Thoracic aorta (tissue), 2 donors: ENCODE results near the gene RLF. TPM values are rescaled to one million over a fixed set of nuclear protein-coding genes. Genes with fewer than 3 reads are reported as not detected.

Experiments
- ATAC-seq: fragments of 150-250 bp; one replicate; pipeline ENCODE4 v1.8.0; 2017; ENCODE audit warnings: low read depth; ENCODE audit not compliant: insufficient number of reproducible peaks, low FRiP score
- DNase-seq: peaks from one replicate; pipeline ENCODE4 v3.0.0-alpha.2; 2020; ENCODE audit warnings: low spot score
- H3K27ac ChIP-seq, 2 donors: fragments of 200-600 bp; sonication (generic); 1 replicate in 1 of 2; 2 replicates in 1 of 2; pipeline ENCODE4 v1.5.1; 2016; ENCODE audit warnings: mild to moderate bottlenecking in 2 of 2, moderate library complexity in 2 of 2
- H3K27me3 ChIP-seq: fragments of 200-600 bp; sonication (generic); replicated peaks from 2 replicates; pipeline ENCODE4 v1.6.0; 2016; ENCODE audit warnings: mild to moderate bottlenecking; ENCODE audit not compliant: insufficient read depth
- H3K36me3 ChIP-seq: fragments of 200-600 bp; sonication (generic); one replicate; pipeline ENCODE4 v1.5.1; 2016
- H3K4me1 ChIP-seq, 2 donors: fragments of 200-600 bp; sonication (generic); 1 replicate in 1 of 2; 2 replicates in 1 of 2; pipeline versions ENCODE4 v1.5.1 to v1.6.0; 2016; ENCODE audit warnings: low read depth in 2 of 2, mild to moderate bottlenecking in 1 of 2; ENCODE audit not compliant: control insufficient read depth in 1 of 2
- H3K4me3 ChIP-seq: fragments of 200-600 bp; sonication (generic); 2 replicates; pipeline ENCODE4 v1.5.1; 2016; ENCODE audit warnings: mild to moderate bottlenecking
- H3K9me3 ChIP-seq: fragments of 200-600 bp; sonication (generic); 2 replicates; pipeline ENCODE4 v1.5.1; 2016
- CTCF ChIP-seq: fragments of 200-600 bp; sonication (generic); IDR thresholded peaks from one replicate; pipeline ENCODE4 v1.5.1; 2019; ENCODE audit warnings: antibody characterized with exemption
- total RNA-seq, 2 donors: library from RNA; depleted of rRNA; stranded (reverse); fragments of >200 nt; gene quantifications; one replicate each; pipeline versions ENCODE4 v1.1.0 to v1.2.3, GENCODE V29; 2016

RLF gene
- total RNA-seq, 2 donors from 2014 or later: 15.7 to 22.5 TPM

GRCh38 chr1:40132383-40133311 lies 28.5 kb upstream of the RLF start:
- Histone ChIP-seq H3K4me3 (peak overlapping the region; percentile 49), H3K36me3 (no peaks in the 10 kb centered on the region), H3K9me3 (no peaks in the 10 kb centered on the region), H3K27ac (no peak overlapping the region), H3K27me3 (no peaks in the 10 kb centered on the region), H3K4me1 (peaks cover 0 to 8% of the 10 kb centered on the region in 2 donors)
- ATAC-seq (no peak), DNase-seq (no peak)
- TF ChIP-seq CTCF: no peak

GRCh38 chr1:40133312-40133665 lies 27.9 kb upstream of the RLF start:
- no peak for ATAC-seq
- H3K27me3 ChIP-seq: no peaks in the 10 kb centered on the region

GRCh38 chr1:40133839-40134238 lies 27.3 kb upstream of the RLF start:
- no peak for ATAC-seq
- H3K4me3 ChIP-seq: no peak overlapping the region
- no peak overlapping the region for H3K27ac ChIP-seq
- no peaks in the 10 kb centered on the region for H3K9me3 ChIP-seq
- H3K36me3 ChIP-seq: no peaks in the 10 kb centered on the region
- DNase-seq: no peak
- TF ChIP-seq CTCF: no peak
- no peaks in the 10 kb centered on the region for H3K27me3 ChIP-seq
- H3K4me1 ChIP-seq: peaks cover 0 to 8% of the 10 kb centered on the region in 2 donors

More at GRCh38 chr1:40133312-40133665, 27.9 kb upstream of the RLF start:
- Histone ChIP-seq H3K4me1 (peaks cover 0 to 8% of the 10 kb centered on the region in 2 donors), H3K27ac (no peak overlapping the region), H3K4me3 (no peak overlapping the region), H3K36me3 (no peaks in the 10 kb centered on the region), H3K9me3 (no peaks in the 10 kb centered on the region)
- TF ChIP-seq CTCF: no peak
- DNase-seq: no peak

- TF ChIP-seq CTCF: no peak
- no peak overlapping the region for H3K27ac ChIP-seq
- ATAC-seq: no peak
Observed at GRCh38 chr1:40140211-40140973, 20.8 kb upstream of the RLF start.

GRCh38 chr1:40141878-40142535 lies 19.2 kb upstream of the RLF start:
- Histone ChIP-seq H3K36me3 (no peaks in the 10 kb centered on the region), H3K27me3 (no peaks in the 10 kb centered on the region), H3K4me1 (no peaks in the 10 kb centered on the region), H3K27ac (no peak overlapping the region), H3K9me3 (no peaks in the 10 kb centered on the region), H3K4me3 (no peak overlapping the region)
- TF ChIP-seq CTCF: no peak
- DNase-seq (no peak), ATAC-seq (no peak)

More at GRCh38 chr1:40140211-40140973, 20.8 kb upstream of the RLF start:
- no peaks in the 10 kb centered on the region for H3K4me1 ChIP-seq
- H3K9me3 ChIP-seq: no peaks in the 10 kb centered on the region
- H3K27me3 ChIP-seq: no peaks in the 10 kb centered on the region
- H3K4me3 ChIP-seq: no peak overlapping the region
- DNase-seq: no peak
- H3K36me3 ChIP-seq: no peaks in the 10 kb centered on the region
